ENCODE measurements around the gene USP25. TPM values are rescaled to one million over a fixed set of nuclear protein-coding genes. Genes with fewer than 3 reads are reported as not detected.

Gene USP25
- total RNA-seq, 4 donors from 2014 or later, result 42.4 to 67.4 (median 49.8) TPM

- DNase-seq, result no peak
- TF ChIP-seq CTCF (IDR thresholded peaks at IDR 0.05), result no peak
- TF ChIP-seq POLR2A (IDR thresholded peaks at IDR 0.05), result no peak
- no peaks in the 10 kb centered on the region for H3K9me3 ChIP-seq
- no peaks in the 10 kb centered on the region for H3K27me3 ChIP-seq
- no peak overlapping the region for H3K4me3 ChIP-seq (replicated peaks in 1 of 3)
- H3K27ac ChIP-seq, result no peak overlapping the region
- no peaks in the 10 kb centered on the region for H3K4me1 ChIP-seq
- no peaks in the 10 kb centered on the region for H3K36me3 ChIP-seq
- intact Hi-C loops (cut with DNase I), result no loop called here
Measured at GRCh38 chr21:15793109-15793508, 63.3 kb downstream of the USP25 start.

GRCh38 chr21:15793550-15794235, 63.9 kb downstream of the USP25 start:
- no peak overlapping the region for H3K4me3 ChIP-seq (replicated peaks in 1 of 3)
- TF ChIP-seq CTCF (IDR thresholded peaks at IDR 0.05) (no peak), POLR2A (IDR thresholded peaks at IDR 0.05) (no peak)
- H3K9me3 ChIP-seq, result no peaks in the 10 kb centered on the region
- WGBS, 2 donors, result 79 to 80% methylated on average over 1 of the region's 1 CpG
- H3K27me3 ChIP-seq, result no peaks in the 10 kb centered on the region
- DNase-seq, result no peak
- no peaks in the 10 kb centered on the region for H3K4me1 ChIP-seq
- no peak overlapping the region for H3K27ac ChIP-seq
- intact Hi-C loops (cut with DNase I), result no loop called here
- no peaks in the 10 kb centered on the region for H3K36me3 ChIP-seq

- WGBS, 2 donors, result 100% methylated on average over 2 of the region's 2 CpGs
- Histone ChIP-seq H3K36me3 (no peaks in the 10 kb centered on the region), H3K4me1 (no peaks in the 10 kb centered on the region), H3K27me3 (no peaks in the 10 kb centered on the region), H3K27ac (no peak overlapping the region), H3K4me3 (replicated peaks in 1 of 3) (no peak overlapping the region), H3K9me3 (no peaks in the 10 kb centered on the region)
- no peak for DNase-seq
- intact Hi-C loops (cut with DNase I), result no loop called here
- TF ChIP-seq POLR2A (IDR thresholded peaks at IDR 0.05), result no peak
- TF ChIP-seq CTCF (IDR thresholded peaks at IDR 0.05), result no peak
Measured at GRCh38 chr21:15794277-15794912, 64.6 kb downstream of the USP25 start.

GRCh38 chr21:15795533-15795932, 65.8 kb downstream of the USP25 start:
- Histone ChIP-seq H3K4me1 (no peaks in the 10 kb centered on the region), H3K4me3 (replicated peaks in 1 of 3) (no peak overlapping the region), H3K36me3 (no peaks in the 10 kb centered on the region), H3K9me3 (no peaks in the 10 kb centered on the region), H3K27me3 (no peaks in the 10 kb centered on the region), H3K27ac (no peak overlapping the region)
- intact Hi-C loops (cut with DNase I), result no loop called here
- DNase-seq, result no peak
- 93 to 98% methylated on average over 4 of the region's 4 CpGs for WGBS, 2 donors
- no peak for TF ChIP-seq CTCF (IDR thresholded peaks at IDR 0.05)
- TF ChIP-seq POLR2A (IDR thresholded peaks at IDR 0.05), result no peak

GRCh38 chr21:15797577-15798363, 68.0 kb downstream of the USP25 start:
- intact Hi-C loops (cut with DNase I), result no loop called here

More at GRCh38 chr21:15797577-15798363, 68.0 kb downstream of the USP25 start:
- H3K4me1 ChIP-seq, result no peaks in the 10 kb centered on the region
- no peak overlapping the region for H3K27ac ChIP-seq
- no peaks in the 10 kb centered on the region for H3K36me3 ChIP-seq
- no peak for DNase-seq
- 95 to 96% methylated on average over 3 of the region's 3 CpGs for WGBS, 2 donors
- no peaks in the 10 kb centered on the region for H3K9me3 ChIP-seq
- H3K27me3 ChIP-seq, result no peaks in the 10 kb centered on the region
- no peak for TF ChIP-seq CTCF (IDR thresholded peaks at IDR 0.05)
- TF ChIP-seq POLR2A (IDR thresholded peaks at IDR 0.05), result no peak
- no peak overlapping the region for H3K4me3 ChIP-seq (replicated peaks in 1 of 3)
